Skeletal muscle tissue (tissue), 4 donors: ENCODE data around the gene VIL1. TPM values are rescaled to one million over a fixed set of nuclear protein-coding genes. Genes with fewer than 3 reads are reported as not detected.

Source experiments
- H3K27ac ChIP-seq: one replicate; pipeline ENCODE4 v1.7.0; 2013; ENCODE audit warnings: mild to moderate bottlenecking, low read depth, low read length, inconsistent platforms
- H3K27me3 ChIP-seq, 3 donors: one replicate each; pipeline ENCODE4 v1.7.0; 2013; ENCODE audit warnings: low read length in 3 of 3; ENCODE audit not compliant: control insufficient read depth in 3 of 3, insufficient read depth in 3 of 3
- H3K36me3 ChIP-seq, 3 donors: one replicate each; pipeline ENCODE4 v1.7.0; 2013; ENCODE audit warnings: low read length in 3 of 3; ENCODE audit not compliant: control insufficient read depth in 3 of 3, insufficient read depth in 3 of 3
- H3K4me1 ChIP-seq, 3 donors: one replicate each; pipeline ENCODE4 v1.7.0; 2013; ENCODE audit warnings: low read length in 3 of 3, mild to moderate bottlenecking in 3 of 3; ENCODE audit not compliant: control insufficient read depth in 3 of 3, insufficient read depth in 3 of 3
- H3K4me3 ChIP-seq, 3 donors: one replicate each; pipeline ENCODE4 v1.7.0; 2013; ENCODE audit warnings: low read length in 3 of 3
- H3K9ac ChIP-seq, 3 donors: one replicate each; pipeline ENCODE4 v1.7.0; 2013; ENCODE audit warnings: low read length in 3 of 3, mild to moderate bottlenecking in 3 of 3, moderate library complexity in 2 of 3, low read depth in 1 of 3
- H3K9me3 ChIP-seq, 3 donors: one replicate each; pipeline ENCODE4 v1.7.0; 2013; ENCODE audit warnings: low read length in 3 of 3; ENCODE audit not compliant: control insufficient read depth in 3 of 3
- total RNA-seq: library from RNA; depleted of rRNA; stranded (reverse); fragments of >200 nt; gene quantifications from one replicate; pipeline ENCODE4 v1.2.3, GENCODE V29; 2014
- donor health status: Osteomylitis.

The VIL1 gene
- total RNA-seq, 1 donor from 2014 or later = not detected

DNA sequence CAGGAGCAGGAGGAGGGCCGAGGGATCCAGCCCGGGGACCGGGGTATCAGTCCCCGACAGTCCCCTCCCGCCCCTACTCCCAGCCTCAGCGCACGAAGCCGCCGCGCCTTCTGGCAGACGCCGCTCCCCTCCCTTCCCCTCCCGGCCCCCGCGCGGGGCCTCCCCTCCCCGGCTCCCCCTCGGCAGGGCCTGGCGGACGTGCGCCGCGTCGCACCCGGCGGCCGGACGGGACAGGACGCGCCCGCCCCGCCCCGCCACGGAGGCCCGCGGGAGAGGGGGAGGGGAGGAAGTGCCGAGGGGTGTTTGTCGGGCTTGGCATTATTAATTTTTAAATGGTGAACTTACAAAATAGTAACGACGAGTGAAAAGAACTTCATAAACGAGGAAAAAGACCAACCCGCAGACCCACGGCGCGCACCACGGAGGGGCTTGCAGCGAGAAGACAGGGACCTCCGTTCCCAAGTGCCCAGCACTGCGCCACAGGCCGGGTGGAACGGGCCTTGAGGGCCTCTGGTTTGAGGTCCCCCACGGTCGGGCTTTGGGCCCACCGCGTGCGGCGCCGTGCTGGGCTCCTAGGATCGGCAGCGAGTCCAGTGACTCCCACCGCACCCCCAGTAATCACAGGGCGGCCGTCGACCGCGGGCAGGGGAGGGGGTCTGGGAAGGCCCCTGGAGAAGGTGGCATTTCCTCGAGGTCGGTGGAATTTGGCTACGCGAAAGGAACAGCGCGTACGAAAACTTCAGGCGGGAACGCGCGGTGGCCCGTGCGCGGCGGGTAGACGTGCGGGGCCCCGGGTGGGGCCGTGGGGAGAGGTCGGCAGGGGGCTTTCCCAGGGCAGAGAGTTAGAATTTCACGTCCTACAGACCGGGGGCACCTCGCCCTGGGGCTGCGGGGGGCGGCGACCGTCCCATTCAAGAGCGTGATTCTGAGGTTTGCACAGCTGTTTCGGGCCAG, 20.2 kb upstream of the VIL1 start:
- Histone ChIP-seq H3K27me3 (no peaks in the 10 kb centered on the region), H3K36me3 (peaks cover 8 to 19% (median 15%) of the 10 kb centered on the region in 3 donors), H3K9me3 (no peaks in the 10 kb centered on the region), H3K4me1 (peaks cover 43 to 57% (median 52%) of the 10 kb centered on the region in 3 donors), H3K27ac (peak overlapping the region; percentile 98), H3K9ac (peak overlapping the region; percentile 94 to 98 (median 96)), H3K4me3 (peak overlapping the region; percentile 81 to 95 (median 91))

DNA sequence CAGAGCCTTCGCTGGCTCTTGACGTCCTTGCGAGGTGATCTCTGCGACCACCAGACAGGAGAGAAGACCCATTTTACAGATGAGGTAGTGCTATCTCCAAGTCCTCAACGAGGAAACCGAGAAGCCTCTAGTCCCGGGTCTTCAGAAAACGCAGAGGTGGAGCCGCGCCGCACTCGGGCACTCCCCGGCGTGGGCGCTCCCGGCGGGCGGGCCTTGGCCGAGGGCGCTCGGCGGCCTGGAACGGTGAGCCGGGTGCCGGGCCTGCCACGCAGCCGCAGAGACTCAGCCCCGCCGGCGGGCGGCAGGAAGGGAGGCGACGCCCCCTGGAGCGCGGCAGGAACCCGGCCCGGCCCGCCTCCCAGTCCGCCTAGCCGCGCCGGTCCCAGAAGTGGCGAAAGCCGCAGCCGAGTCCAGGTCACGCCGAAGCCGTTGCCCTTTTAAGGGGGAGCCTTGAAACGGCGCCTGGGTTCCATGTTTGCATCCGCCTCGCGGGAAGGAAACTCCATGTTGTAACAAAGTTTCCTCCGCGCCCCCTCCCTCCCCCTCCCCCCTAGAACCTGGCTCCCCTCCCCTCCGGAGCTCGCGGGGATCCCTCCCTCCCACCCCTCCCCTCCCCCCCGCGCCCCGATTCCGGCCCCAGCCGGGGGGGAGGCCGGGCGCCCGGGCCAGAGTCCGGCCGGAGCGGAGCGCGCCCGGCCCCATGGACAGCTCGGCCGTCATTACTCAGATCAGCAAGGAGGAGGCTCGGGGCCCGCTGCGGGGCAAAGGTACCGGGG, 19.3 kb upstream of the VIL1 start, which contains the start of gene CTDSP1:
Gene CTDSP1, plus strand, starts transcription at position 478 of the 776 bp plus-strand sequence. Its CDS starts 223 bp downstream, at position 701.
- H3K27me3 ChIP-seq = no peaks in the 10 kb centered on the region

DNA sequence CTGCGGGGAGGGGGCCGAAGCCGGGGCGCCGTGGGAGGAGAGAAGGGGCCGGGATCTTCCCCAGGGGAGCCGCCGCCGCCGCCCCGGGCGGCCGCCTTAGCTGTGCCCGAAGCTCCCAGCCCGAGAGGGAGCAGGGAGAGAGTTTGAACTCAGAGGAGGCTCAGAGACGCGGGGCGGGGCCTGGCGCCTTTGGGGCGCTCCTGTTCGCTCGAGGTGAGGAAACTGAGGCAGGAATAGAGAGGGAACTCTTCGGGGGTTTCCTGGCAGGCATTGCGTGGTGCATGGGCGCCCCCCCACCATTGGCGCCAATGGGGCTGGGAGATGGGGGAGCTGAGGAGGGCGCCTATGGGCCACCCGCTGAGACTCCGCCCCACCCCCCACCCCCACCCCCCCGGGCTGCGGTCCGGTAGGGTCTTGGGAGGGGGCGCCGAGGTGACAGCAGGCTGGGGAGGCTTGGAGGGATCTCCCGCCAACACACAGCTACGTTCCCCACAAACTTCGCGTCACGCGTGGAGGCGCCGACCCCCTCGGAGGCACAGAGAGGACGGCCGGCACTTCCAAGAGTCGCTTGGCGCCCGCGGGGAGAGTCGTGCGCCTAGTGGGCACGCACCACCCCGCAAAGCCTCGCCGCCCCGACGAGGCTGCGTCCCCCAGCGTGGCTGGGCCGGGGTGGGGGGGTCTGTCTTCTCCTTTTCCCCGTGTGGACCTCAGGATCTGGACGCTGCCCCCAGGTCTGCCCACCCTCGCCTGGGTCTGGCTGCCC, 18.6 kb upstream of the VIL1 start:
- Histone ChIP-seq H3K4me1 (peaks cover 49 to 65% (median 59%) of the 10 kb centered on the region in 3 donors), H3K9ac (peak overlapping the region; percentile 87 to 89 (median 88)), H3K36me3 (peaks cover 18 to 28% (median 22%) of the 10 kb centered on the region in 3 donors), H3K27ac (peak overlapping the region; percentile 91), H3K9me3 (no peaks in the 10 kb centered on the region), H3K27me3 (no peaks in the 10 kb centered on the region), H3K4me3 (peak overlapping the region; percentile 68 to 83 (median 83))

More for the DNA sequence above, 19.3 kb upstream of the VIL1 start, which contains the start of gene CTDSP1:
- H3K36me3 ChIP-seq = peaks cover 15 to 24% (median 22%) of the 10 kb centered on the region in 3 donors
- H3K9me3 ChIP-seq = no peaks in the 10 kb centered on the region
- peak within 1 kb of the TSS; percentile 79 to 91 (median 84) for H3K4me3 ChIP-seq
- H3K9ac ChIP-seq = peak within 1 kb of the TSS; percentile 92 to 96 (median 92)
- peak within 1 kb of the TSS; percentile 98 for H3K27ac ChIP-seq
- peaks cover 43 to 63% (median 58%) of the 10 kb centered on the region in 3 donors for H3K4me1 ChIP-seq

DNA sequence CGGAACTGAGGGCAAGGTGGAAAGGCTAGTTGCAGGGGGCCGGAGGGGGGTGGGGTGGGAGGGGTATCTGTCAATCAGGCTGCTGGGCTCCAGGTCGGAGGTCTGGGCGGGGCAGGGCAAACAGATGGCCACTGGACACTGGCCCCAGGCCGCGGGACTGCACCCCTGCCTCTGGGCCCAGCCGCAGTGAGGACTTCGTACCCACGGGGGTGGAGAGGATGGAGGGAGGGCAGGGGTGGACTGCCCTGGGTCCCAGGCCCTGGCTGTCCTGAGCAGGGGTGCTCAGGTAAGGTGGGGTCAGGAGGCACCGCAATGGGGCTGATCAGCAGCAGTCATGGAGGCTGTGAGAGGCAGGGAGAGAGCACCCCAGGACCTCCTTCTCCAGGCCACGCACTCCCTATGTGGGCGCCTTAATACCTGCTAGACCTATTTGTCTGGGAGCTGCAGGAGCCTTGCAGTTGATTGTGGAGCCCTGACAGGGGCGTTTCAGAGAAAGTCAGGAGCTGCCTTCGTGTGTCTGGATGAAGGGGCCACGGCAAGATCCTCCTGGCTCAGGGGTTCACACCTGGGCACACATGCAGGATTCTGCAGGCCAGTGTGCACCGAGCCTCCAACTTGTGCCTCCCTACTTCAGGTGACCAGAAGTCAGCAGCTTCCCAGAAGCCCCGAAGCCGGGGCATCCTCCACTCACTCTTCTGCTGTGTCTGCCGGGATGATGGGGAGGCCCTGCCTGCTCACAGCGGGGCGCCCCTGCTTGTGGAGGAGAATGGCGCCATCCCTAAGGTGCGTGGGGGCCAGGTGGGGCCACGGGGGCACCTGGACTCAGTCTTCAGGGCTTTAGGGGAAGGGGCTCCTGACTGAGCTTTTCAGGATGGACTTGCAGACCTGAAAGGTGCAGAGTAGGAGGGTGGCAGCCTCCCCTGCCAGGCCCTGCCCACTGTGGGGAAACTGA, 17.7 kb upstream of the VIL1 start:
- peak overlapping the region; percentile 74 to 89 (median 88) for H3K9ac ChIP-seq
- H3K27ac ChIP-seq = peak overlapping the region; percentile 44
- no peaks in the 10 kb centered on the region for H3K9me3 ChIP-seq
- no peaks in the 10 kb centered on the region for H3K27me3 ChIP-seq
- H3K36me3 ChIP-seq = peaks cover 20 to 28% (median 22%) of the 10 kb centered on the region in 3 donors
- peak overlapping the region; percentile 71 to 83 (median 83) for H3K4me3 ChIP-seq
- peaks cover 52 to 68% (median 61%) of the 10 kb centered on the region in 3 donors for H3K4me1 ChIP-seq

DNA sequence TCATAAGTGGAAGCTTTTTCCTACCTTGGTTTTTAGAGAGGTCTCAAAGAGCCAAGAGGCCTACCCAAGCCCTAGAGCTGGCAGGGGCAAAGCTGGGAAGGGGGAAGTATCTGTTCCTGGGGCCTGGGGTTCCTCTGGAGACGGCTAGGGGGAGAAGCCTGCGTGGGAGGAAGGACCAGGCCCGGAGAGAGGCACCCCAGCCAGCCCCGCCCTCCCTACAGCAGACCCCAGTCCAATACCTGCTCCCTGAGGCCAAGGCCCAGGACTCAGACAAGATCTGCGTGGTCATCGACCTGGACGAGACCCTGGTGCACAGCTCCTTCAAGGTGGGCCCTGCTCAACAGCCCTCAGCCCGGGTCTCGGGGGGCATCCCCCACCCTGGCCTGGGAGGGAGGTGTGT, 17.0 kb upstream of the VIL1 start:
- Histone ChIP-seq H3K4me3 (peak overlapping the region in 2 of 3 donors; percentile 31 to 83), H3K9me3 (no peaks in the 10 kb centered on the region), H3K27me3 (no peaks in the 10 kb centered on the region), H3K36me3 (peaks cover 20 to 28% (median 22%) of the 10 kb centered on the region in 3 donors), H3K27ac (peak overlapping the region; percentile 44), H3K9ac (peak overlapping the region in 1 of 3 donors; percentile 89), H3K4me1 (peaks cover 49 to 66% (median 60%) of the 10 kb centered on the region in 3 donors)

DNA sequence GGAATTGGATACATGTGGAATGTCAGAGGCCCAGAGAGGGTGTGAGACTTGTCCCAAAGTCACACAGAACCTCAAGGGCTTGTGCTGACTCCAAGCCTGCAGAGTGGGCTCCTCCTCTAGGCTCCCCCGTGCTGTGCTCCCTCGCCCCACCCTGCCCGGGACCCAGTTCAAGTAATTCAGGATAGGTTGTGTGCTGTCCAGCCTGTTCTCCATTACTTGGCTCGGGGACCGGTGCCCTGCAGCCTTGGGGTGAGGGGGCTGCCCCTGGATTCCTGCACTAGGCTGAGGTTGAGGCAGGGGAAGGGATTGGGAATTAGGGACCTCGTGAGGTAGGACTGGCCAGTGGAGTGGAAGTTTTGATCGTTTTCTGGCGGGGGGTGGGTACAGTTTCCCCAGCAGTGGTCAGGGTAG, 16.4 kb upstream of the VIL1 start:
- no peak overlapping the region for H3K4me3 ChIP-seq
- no peak overlapping the region for H3K27ac ChIP-seq
- peaks cover 49 to 65% (median 60%) of the 10 kb centered on the region in 3 donors for H3K4me1 ChIP-seq

DNA sequence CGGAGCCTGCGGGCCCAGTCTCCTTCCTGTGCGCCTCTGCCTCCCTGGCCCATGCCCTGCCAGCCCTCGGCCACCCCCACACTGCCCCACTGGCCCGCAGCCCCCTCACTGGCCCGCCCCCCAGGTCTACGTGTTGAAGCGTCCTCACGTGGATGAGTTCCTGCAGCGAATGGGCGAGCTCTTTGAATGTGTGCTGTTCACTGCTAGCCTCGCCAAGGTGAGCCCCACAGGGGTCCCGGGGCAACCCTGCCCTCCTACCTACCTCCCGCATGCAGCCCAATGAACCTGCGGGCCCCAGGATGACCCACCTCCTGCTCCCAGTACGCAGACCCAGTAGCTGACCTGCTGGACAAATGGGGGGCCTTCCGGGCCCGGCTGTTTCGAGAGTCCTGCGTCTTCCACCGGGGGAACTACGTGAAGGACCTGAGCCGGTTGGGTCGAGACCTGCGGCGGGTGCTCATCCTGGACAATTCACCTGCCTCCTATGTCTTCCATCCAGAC, 16.0 kb upstream of the VIL1 start:
- H3K4me3 ChIP-seq = no peak overlapping the region

More for the DNA sequence above, 16.4 kb upstream of the VIL1 start:
- H3K9me3 ChIP-seq = no peaks in the 10 kb centered on the region
- H3K27me3 ChIP-seq = no peaks in the 10 kb centered on the region
- H3K9ac ChIP-seq = peak overlapping the region in 1 of 3 donors; percentile 40
- H3K36me3 ChIP-seq = peaks cover 20 to 28% (median 22%) of the 10 kb centered on the region in 3 donors

DNA sequence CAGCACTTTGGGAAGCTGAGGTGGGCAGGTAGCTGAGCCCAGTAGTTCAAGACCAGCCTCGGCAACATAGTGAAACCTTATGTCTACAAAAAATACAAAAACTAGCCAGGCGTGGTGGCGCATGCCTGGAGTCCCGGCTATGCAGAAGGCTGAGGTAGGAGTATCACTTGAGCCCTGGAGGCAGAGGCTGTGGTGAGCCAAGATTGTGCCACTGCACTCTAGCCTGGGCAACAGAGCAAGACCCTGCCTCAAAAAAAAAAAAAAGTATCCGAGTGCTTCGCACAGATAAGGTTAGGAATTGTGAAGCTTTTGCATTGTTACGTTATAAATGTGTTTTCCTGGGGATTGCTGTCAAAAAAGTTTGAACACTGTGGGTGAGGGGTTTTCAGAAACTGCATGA, 15.1 kb upstream of the VIL1 start:
- peaks cover 43 to 55% (median 50%) of the 10 kb centered on the region in 3 donors for H3K4me1 ChIP-seq
- no peak overlapping the region for H3K4me3 ChIP-seq
- no peaks in the 10 kb centered on the region for H3K27me3 ChIP-seq
- H3K27ac ChIP-seq = no peak overlapping the region
- H3K9me3 ChIP-seq = no peaks in the 10 kb centered on the region
- peaks cover 20 to 28% (median 22%) of the 10 kb centered on the region in 3 donors for H3K36me3 ChIP-seq
- H3K9ac ChIP-seq = no peak overlapping the region

More for the DNA sequence above, 16.0 kb upstream of the VIL1 start:
- Histone ChIP-seq H3K9me3 (no peaks in the 10 kb centered on the region), H3K27ac (no peak overlapping the region), H3K9ac (peak overlapping the region in 2 of 3 donors; percentile 32 to 40), H3K4me1 (peaks cover 46 to 61% (median 55%) of the 10 kb centered on the region in 3 donors), H3K36me3 (peaks cover 20 to 28% (median 22%) of the 10 kb centered on the region in 3 donors), H3K27me3 (no peaks in the 10 kb centered on the region)
